AG08395 (cell line): ENCODE measurements around the gene CD53.
"Not testable (repeated sequence)": the region's sequence is repeated elsewhere in the genome, so short reads cannot be mapped to it uniquely, and the experiment has no call there.

ENCODE experiments used
- DNase-seq: peaks from one replicate; pipeline ENCODE4 v3.0.0; 2012; ENCODE audit warnings: mixed read lengths, low spot score

The CD53 gene, protein sequence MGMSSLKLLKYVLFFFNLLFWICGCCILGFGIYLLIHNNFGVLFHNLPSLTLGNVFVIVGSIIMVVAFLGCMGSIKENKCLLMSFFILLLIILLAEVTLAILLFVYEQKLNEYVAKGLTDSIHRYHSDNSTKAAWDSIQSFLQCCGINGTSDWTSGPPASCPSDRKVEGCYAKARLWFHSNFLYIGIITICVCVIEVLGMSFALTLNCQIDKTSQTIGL

GRCh38 chr1:110872745-110873720 is at the start of gene CD53:
Gene CD53, plus strand, starts transcription at chr1:110873148. Its CDS starts 18,261 bp downstream, at chr1:110891409.
- no peak for DNase-seq

GRCh38 chr1:110824192-110824591 is 48.8 kb upstream of the CD53 start:
- DNase-seq = no peak

GRCh38 chr1:110829955-110830553 is 42.9 kb upstream of the CD53 start:
- DNase-seq = peak; percentile 19

DNA sequence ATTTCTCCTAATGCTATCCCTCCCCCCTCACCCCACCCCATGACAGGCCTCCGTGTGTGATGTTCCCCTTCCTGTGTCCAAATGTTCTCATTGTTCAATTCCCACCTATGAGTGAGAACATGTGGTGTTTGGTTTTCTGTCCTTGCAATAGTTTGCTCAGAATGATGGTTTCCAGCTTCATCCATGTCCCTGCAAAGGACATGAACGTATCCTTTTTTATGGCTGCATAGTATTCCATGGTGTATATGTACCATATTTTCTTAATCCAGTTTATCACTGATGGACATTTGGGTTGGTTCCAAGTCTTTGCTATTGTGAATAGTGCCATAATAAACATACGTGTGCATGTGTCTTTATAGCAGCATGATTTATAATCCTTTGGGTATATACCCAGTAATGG is 39.2 kb upstream of the CD53 start:
- DNase-seq = not testable (repeated sequence)

DNA sequence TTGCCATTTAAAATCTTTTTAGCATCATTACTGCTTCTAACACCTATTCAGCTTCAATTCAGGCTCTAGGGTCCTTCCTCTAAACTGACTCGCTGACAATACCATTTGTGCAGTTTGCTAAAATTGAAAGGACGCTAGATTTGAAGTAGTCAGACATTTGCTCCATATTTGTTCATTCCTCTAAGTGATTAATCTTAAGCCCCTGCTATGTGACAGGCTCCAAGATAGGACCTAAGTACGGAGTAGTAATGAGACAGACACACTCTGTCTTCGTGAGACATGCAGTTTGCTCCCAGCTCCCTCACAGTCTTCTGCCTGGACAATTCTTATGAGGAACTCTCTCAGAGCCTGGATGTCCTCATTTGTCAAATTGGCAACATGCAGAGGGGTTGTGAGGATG is 26.1 kb upstream of the CD53 start:
- no peak for DNase-seq

DNA sequence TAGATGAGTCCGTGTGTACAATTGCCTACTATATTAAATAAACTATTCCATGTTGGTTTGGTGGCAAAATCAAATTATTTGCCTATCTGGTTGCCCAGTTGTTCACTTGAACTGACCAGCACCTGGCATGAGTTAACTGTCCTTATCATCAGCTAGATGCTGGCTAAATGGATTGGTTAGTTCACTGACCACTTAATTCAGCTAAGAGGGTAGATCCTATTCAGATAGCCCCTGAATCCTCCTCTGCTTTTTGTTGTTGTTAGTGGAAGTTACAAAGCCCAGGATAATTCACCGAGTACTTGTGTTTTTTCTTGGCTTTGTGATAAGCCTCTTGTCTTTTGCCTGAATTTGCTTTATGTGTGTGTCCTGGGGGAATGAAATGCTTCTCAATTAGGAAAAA is 22.8 kb upstream of the CD53 start:
- no peak for DNase-seq

DNA sequence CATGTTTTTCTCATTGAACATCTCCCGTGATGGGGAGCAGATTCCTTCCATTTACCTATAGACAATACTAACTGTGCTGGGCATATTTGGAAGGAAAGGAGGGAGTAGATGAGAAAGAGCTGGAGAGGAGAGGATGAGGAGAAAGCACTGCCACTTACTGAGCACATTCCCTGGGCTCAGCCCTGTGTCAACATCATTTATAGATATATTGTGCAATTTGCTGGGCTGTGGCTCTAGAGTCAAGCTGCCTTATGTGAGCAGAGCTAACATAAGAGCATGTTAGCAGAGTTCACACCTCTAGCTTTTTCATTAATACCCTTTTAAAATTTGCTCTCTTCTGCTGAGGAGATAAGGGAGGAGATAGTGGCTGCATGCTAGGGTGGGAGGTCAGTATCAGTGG is 22.3 kb upstream of the CD53 start:
- DNase-seq = no peak

- no peak for DNase-seq
Measured at GRCh38 chr1:110853135-110853534, 19.8 kb upstream of the CD53 start.

DNA sequence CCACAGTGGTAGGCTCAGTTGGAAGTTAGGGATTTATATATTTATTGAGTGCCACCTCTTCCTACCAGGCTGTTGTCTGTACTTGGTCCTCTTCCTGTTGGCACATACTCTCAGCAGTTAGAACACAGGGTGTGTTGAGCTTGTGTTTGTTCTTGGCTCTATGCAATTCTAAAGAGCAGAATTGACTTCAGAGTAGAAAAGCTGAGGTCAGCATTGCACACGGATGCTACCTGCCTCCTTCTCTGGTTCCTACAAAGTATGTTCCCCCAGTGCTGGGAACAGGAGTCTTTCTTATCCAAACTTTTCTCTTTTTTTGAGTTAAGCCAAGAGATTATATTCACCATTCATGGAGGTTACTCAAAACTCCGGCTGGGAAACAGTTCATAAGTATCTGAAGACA is 16.5 kb upstream of the CD53 start:
- no peak for DNase-seq

DNA sequence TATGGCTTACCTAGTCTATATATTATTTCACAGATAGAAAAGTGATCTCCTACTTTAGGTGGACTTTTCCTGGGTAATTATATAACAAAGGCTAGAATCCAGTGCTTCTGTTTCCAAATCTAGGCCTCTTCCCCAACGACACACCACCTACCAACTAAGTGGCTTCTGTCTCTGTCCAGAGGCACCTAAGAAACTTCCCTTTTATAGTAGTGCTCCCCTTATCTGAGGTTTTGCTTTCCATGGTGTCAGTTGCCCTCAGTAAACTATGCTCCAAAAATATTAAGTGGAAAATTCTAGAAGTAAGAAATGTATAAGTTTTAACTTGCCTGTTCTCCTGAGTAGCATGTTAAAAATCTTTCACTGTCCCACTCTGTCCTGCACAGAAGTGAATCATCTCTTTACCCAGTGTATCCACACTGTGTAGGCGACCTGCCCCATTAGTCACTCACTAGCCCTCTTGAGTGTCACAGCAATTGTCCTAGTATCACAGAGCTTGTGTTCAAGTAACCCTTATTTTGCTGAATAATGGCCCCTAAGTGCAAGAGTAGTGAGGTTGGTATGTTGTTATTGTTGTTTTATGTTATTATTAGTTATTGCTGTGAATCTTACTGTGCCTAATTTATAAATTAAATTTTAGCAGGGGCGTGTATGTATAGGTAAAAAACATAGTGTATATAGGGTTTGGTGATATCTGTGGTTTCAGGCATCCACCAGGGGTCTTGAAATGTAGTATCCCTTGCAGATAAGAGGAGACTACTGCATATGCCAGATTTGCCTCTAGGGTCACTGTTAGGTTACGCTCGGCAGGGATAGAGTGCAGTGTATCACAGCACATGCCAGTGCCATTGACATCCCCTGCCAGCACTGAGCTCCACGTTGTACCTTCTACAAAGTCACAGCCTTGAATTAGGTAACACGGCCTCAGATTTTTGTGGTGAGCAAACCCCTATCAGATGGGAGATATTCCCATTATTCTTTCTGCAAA is 14.7 kb upstream of the CD53 start:
- no peak for DNase-seq

- no peak for DNase-seq
Measured at GRCh38 chr1:110859062-110859461, 13.9 kb upstream of the CD53 start.

- DNase-seq = no peak
Measured at GRCh38 chr1:110860174-110860573, 12.8 kb upstream of the CD53 start.

- not testable (repeated sequence) for DNase-seq
Measured at GRCh38 chr1:110860620-110861019, 12.3 kb upstream of the CD53 start.

GRCh38 chr1:110861942-110862341 is 11.0 kb upstream of the CD53 start:
- DNase-seq = not testable (repeated sequence)

DNA sequence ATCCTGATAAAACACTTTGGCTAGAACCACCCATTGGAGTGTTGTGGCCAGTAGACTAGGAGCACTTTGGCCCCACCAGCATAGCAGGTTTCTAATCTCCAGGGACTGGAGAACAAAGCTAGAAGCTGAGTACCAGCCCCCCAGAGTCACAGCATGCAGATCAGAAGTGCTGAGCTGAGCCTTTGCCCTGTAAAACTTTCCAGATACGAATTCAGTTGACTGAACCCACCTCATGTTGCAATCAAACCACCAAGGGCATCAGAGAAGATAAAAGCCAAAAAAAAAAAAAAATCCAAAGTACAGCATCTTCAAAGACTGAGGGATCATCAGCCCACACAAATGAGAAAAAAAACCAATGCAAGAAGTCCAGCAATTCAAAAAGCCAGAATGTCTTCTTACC is 8.7 kb upstream of the CD53 start:
- no peak for DNase-seq

DNA sequence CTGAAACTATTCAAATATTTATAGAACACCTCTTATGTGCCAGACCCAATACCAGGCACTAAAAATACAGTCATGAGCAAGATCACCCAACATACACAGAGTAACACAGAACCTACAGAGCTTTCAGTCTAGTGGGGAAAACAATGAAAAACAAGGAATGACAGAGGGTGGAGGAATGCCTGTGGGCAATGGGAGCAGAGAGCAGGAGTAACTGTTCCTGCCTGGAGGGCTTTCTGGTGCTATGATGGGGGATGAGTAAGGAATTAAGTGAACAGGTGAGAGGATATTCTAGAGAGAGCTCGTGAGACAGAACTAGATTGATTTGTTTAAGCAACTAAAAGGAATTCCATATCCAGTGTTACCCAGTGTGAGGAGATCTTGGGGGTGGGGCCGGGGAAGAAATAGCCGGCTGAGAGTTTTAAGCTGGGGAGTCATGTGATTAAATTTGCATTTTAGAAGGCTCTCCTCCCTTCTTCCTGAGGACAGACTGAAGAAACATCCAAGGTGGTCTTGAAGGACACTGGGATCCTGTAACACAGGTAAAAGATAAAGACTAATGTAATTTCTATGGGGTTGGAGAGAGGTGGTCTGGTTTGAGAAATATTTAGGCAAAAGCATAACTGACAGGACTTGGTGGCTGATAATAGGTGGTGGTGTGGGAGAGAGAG is 2.1 kb upstream of the CD53 start:
- no peak for DNase-seq

DNA sequence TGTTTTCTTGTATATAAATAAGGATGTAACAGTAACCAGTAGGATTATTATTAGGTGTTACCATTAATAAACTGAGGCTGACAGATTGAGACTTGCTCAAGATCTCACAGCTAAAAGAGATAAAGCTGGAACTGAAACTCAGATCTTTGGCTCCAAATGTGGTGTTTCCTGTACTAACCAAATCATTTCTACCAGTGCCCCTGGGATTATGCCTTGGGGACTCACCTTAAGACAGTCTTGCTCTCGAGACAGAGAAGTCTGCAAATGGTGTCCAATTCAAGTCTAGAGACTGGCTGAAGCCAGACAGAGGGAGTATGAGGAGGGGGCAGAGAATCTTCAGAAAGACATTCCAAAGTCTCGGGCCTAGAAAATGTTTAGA is 593 bp upstream of the CD53 start:
- DNase-seq = no peak

- DNase-seq = no peak
Measured at GRCh38 chr1:110873856-110874255, 908 bp downstream of the CD53 start.

DNA sequence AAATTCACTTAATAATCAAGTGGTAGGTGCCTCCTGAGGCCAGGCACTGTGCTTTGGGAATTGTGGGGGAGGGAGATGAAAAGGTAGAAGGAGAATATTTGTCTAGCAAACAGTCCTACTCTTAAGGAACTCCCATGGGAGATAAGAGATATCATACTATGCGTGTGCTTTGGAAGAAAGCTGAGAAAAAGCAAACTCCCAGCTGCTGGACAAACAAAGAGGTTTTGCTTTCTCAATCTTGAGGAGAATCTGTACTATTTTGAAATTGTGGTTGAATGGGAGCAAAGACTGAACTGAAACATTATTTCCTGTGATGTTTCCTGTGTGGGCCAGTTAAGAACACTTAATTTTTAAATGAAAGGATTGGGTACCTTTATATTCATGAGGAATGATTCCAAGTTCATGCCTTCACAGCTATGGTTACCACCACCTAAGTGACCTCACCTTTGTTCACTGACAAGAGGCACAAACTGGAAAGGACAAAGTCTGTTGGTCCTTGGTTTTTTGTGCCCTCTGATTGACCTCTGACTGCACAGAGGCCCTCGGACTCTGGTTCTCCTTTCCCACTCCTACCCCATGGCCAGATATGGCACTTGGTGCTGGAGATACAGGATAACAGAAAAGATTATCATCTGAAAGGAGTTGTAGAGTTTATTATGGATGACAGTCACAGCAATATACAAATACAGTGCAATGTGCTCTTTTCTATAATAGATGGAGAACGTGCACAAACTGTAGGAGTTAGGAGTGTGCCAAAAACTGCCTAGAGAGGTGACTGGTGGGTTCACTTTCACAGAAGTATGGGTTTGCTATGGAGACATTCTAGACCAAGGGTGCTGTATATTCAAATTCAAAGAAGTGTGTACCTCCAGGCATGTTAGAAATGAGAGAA is 1.6 kb downstream of the CD53 start:
- DNase-seq = no peak

GRCh38 chr1:110875216-110875731 is 2.3 kb downstream of the CD53 start:
- no peak for DNase-seq
